GM18909 (cell line): ENCODE results near the gene PHLDA1.

Experiments
- ATAC-seq: cut with Tn5 transposase; IDR thresholded peaks from one replicate; pipeline ENCODE4 v1.9.1; 2021; ENCODE audit warnings: mild to moderate bottlenecking; ENCODE audit not compliant: unreplicated experiment, poor library complexity

The PHLDA1 gene

DNA sequence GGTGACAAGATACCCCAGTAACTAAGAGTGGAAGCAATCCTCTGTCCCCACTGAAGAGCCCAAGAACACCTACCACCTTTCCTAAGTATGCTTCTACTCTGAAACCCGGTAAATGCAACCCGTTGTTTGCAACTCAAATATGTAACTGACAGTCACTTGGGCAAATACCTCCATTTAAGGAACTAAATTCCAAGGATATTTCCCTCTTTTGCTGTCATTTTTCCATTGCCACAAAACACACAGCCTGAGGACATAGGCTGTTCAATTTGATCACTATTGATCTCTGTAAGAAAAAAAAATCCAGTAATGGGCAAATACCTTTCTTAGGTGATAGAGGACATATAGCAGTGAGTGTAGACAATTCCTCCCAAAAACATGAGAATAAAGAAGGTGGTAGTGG, 6.6 kb upstream of the PHLDA1 start:
- ATAC-seq: no peak

DNA sequence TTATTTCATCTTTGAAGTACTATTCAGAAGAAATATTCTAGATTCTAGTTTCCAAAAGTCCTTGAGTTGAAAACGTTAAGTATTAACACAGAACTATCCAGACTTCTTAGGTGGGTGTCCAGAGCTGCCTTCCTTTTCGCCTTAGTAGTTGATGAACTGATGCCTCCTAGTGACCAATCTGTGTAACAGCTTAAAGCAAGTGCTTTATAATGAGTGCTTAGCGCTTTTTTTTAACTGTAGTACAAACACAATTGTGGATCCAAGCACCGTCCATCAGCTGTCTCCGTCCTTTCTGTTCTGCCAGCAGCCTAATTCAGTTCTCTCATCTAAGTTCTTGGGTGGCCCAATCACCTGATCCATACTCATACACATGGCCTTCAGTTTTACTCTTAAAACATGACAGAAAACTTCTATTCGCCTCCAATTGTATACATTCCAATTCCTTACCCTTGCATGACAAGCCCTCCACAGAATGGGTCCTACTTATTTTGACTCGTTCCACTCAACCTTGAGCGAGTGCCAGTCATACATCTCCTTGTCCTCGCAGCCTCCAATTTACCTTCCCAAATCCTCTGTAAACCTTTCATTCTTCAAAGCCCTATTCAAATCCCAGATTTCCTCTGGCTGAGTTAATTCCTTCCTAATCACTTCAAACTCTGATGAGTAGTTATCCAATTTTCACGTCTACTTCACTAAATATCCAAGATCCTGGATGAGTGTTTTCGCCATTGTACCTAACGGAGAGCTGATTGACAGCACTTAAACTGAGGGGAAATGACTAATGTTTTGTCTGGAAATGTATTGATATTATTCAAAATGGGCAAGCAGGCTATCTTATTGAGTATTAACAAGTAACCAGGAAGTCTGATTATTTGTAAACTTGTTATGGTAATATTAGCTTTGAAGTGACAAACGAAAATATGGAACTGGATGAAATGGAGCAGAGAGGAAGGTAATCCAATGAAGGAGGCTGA, 5.8 kb upstream of the PHLDA1 start:
- peak; percentile 65 for ATAC-seq

DNA sequence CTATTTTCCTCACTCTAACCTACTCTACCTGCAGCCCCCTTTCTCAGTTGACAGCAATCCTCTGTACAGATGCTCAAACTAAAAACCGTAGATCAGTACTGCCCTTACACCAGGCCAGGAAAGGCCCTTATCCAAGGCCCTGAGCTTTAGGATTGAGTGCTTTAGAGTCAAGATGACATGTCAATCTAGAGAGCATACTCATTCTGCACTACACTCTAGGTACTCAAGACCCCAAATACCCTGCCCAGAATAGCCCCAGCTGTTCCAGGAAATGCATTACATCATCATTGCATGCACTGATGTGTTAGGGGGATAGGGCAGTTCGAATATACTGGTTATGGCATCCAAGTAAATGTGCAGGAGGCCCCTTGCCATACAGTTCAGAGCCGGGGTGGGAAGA, 3.5 kb upstream of the PHLDA1 start:
- ATAC-seq: no peak

DNA sequence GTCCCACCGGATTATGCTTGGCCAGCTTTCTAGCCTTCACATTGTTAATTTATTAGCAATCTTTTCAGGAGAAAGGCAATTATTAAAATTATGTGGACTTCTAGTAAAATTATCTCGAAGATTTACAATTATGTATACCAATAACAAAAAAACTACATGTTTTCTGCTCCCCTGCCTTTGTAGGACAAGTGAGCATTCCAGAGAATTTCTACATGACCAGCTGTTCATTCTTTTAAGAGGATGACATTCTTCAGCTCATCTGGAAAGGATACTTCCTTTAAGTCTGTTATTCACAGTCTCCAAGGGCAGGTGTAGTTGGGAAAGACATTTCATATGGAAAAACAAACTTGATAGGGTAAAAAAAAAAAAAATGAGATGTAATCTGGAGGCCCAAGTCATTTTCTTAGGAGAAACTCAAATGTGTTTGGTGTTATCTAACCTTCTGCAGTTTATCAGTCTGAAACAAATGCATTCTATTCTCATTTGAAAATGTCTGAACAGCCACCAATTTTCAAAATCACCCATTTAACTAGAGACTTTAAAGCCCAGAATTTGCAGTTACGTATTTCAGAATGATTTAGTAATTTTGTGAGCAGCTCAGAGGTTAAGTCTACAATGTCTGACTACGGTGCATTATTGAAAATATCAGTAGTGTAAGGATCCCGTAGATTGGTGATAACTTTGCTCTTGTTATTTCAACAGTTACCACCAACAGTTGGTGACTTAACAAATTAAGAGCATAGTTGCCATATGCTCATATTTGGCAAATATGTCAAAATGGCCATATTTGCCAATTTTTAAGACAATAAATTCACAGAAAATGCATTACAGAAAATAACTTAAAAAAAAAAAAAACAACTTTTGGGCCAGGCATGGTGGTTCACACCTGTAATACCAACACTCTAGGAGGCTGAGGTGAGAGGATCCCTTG, 1.8 kb upstream of the PHLDA1 start:
- no peak for ATAC-seq

DNA sequence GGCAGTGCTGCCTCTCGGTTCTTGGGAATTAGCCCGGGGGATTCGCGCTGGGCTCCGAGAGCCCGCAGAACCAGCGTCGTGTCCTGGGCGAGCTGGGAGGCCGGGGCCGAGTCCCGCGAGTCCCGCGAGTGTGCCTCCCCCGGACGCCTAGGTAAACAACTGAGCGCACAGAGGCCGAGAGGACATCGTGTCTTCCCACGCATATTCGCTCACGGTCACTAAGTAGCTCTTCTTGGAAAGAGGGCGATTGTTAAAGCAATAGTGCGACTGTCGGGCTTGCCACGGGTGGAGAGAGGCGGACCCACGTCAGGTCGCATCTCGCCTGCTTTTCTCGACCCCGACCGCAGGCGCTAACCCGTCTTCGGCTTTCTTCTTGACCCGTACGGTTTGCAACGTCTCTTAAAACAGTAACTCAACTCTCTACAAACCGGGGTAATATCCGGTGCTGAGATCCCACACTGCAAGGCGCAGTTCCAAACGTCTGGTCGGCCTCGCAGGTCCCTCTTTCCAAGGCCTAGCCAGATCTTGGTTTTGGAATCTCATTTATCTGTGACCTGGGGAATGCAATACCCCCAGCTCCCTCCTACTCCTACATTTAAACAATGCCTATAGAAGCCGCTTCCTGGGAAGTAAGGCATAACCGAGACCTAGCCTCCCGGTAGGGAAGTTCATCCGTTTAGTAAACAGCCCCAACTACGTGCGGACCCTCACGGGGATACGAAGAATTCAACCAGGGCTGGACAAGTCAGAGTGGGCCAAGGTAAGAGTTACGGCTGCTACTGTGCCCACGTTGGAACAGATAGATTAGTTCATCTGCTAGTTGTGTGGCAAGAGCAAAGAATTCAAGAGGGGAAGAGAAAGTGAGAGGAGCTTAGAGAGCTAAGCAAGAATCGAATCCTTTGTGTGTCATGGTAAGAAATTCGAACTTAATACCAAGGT, 736 bp upstream of the PHLDA1 start:
- ATAC-seq: peak; percentile 26

DNA sequence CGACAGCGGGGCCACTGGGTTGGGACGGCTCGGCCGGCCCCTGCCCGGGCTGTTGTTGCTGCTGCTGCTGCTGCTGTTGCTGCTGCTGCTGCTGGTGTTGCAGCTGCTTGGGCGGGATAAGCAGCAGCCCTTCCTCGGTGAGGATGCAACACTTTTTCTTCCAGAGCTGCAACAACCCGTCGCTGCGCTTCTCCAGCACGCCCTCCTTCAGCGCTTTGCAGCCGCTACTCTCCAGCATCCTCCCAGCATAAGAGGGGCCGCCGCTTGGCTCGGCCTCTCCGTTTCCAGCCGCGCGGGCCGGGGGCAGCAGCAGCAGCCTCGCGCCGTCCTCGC, 529 bp downstream of the PHLDA1 start:
- ATAC-seq: peak; percentile 12

DNA sequence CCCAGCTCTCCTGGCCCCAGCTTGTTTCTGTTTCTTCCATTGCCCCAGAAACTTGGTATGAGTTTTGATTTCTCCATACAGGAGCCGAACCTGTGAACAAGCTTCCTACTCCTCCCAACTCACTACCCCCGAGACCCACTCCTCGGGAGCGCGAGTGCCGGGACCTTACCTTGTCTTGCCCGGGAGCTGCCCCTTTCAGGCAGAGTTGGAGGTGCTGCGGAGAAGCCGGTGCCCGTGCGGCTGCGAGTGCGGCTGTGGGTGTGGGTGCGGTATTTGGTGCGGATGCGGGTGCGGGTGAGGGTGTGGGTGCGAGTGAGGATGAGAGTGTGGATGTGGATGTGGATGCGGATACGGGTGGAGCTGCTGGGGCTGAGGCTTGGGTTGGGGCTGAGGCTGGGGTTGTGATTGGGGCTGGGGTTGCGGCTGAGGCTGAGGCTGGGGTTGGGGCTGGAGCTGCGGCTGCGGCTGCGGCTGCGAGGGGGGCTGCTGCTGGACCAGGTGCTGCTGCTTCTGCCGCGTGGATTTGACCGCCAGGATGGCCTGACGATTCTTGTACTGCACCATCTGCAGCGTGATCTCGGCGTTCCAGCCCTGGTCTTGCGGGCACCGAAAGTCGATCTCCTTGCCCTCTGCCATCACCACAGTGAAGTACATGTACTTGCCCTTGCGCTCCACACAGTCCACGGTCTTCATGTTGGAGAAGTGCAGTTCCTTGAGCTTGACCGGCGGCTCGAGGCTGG, 1.1 kb downstream of the PHLDA1 start:
- no peak for ATAC-seq

DNA sequence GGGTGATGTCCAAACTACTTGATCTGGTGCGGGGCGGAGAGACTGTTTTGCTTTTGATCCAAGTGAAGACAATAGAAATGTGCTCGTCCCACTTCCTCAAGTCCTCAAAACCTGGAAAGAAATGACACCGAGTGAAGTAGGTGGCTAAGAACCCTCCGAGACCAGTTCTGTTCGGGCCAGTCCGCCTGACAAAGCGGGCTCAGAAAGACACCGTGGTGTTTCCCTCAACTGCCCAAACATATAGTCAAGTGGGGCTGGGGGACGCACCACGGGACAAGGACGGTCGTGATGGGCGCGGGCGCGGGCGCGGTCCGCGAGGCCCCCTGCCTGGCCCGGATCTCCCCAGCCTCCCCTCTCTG, 1.6 kb downstream of the PHLDA1 start:
- ATAC-seq: no peak

DNA sequence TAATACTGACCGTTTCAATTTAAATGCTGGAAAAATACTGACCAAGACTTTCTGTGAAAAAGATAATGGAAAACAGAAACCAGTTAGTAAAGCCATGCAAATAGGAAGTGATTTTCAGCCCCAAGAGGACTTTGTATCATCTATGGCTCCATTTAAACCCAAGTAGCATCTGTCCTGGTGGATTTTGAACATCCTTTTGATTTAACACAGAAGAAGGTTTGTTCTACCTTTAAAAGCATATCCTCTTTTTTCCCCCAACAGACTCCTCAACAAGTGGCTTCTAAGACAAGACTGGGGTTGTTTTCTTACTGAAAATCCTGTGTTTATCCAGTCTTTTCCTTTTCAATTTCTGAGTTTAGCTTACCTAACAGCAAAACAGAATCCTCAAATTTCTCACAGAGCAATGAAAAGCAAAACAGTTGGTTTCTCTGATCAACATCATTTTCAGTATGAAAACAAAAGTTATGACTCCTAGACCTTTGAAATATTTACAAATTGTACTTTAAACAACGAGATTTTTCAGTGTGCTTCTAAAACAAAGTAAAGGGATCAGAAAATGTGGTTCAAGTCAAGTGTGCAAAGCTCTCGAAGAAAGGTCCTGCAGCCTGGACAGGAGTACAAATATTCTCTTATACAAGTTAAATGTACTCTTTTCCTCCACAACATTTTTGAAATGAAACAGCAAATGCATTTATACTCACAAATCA, 2.9 kb downstream of the PHLDA1 start:
- no peak for ATAC-seq

DNA sequence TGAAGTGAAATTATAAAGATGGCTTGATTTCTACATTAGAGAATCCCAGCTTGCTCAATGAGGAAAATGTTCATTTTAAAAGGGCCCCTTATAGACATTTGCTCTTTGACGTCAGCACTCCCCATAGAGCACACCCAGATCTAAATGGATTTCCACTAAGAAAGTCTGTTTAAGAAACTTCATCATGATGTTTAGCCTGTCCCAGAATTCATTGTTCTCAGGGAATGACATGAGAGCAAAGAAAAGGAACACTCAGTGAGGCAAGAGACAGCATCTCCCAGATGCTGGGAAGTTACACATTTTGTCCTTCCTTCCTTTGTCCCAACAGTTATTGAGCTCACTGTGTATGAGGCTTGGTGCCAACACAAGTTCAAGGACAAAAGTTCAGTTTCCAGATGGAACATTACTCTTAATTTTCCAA, 4.9 kb downstream of the PHLDA1 start:
- no peak for ATAC-seq

DNA sequence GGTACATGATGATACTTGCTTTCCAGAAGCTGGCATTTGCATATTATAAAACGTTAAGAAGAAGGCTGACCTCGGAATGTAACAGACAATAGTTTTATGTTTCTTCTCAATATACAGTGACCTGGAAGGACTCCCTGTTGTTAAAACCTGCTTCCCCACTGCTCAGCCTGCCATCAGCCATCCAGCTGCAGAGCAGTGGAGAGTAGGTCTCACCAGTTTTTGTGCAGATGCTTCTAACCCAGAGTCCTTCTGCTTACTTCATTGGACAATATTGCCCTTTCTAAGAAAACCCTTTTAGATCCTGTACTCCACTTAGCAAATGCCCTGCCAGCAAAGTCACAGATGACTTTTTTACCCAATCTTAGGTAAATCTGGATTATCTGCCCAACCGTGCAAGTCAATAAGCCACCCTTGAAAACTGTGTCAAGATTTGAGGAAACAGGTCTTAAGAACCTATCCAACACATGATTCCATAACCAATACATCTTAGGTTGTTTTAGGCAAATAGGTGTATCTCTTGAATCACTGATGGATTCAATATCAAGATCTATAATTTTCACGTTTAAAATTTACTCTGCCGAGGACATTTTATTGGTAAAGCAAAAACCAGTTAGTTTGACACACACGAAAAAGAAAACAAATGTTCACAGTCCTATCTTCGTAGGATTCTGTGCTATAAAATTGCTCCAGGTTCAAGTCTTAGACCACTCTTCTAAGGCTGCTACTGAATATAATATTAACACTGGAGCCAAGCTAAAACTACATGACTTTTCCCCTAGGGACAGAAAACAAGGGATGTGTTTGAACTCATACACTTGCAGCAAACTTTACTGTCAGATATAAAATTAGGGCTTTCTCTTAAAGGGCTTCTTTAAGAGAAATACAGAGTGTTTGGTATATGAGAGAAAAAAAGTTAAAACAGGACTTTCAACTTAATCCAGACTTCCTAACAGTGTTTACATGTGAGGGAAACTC, 5.7 kb downstream of the PHLDA1 start:
- no peak for ATAC-seq

DNA sequence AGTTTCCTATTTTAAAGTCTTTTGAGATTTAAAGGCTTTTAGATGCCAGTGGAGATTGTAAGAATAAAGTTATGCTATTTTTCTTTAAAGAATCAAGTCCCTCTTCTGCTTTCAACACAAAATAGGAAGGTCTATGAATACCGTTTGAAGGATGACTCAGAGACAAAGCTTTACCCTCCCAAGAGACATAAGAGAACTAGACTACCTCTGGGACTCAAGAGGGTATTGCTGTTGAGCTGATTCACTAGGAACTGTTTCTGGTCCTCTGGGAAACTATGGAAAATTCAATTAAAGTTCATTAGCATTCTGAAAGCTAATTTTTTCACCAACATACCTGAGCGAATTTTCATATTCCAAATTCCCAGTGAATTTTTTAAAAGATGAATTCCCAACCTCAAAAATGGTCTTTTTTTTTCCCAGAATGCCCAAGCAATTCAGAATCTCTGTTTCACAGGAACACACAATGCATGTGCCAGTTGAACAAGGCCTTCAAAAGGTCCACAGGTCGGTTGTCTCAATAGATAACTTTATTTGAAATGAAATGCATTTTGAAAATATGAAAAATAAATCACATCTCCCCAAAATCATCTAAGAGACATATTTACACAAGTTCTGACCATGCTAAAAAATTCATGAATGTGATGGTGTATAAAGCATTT, 6.5 kb downstream of the PHLDA1 start:
- no peak for ATAC-seq

DNA sequence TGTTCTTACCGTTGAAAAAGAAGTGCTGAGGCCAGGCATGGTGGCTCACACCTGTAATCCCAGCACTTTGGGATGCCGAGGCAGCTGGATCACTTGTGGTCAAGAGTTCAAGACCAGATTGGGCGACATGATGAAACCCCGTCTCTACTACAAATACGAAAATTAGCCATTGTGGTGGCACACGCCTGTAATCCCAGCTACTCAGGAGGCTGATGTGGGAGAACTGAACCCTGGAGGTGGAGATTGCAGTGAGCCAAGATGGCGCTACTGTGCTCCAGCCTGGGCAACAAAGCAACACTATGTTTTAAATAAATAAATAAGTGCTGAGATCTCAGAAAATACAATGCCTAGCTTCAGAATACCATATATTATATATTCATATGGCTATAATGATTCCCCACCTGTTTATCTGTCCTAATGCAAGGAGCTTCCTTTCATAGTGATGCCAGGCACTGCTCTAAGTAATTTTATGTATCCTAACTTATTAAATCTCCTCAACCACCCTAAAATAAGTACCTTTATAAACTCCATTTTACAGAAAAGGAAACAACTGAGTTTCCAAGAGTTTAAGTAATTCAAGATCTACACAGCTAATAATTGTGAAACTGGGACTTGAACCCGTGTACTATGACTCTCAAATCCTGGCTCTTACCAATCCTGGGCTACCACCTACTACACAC, 7.3 kb downstream of the PHLDA1 start:
- no peak for ATAC-seq

DNA sequence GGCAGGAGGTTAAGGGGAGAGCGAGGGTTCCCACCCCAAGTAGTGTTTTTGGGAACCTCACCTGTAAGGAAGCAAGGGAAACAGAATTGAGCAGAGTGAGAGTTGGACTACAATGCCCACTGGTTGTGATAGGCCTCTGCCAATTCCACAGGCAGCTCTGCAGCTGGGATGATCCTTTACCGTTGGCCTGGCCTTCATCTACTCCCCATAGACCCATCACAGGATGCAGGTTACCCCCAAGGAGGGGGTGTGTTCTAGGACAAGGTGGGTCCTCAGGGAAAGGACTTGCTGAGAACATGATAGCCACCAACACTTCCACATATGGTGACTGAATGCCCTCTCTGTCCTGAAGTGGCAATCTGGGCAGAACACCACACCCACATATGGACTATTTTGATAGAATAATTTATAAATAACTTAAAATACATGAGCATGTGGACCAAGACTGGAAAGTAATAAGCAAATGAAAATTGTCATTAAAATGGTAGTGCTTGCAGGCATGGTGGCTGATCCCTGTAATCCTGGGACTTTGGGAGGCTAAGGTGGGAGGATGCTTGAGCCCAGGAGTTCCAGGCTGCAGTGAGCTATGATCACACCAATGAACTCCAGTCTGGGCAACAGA, 8.4 kb downstream of the PHLDA1 start:
- no peak for ATAC-seq

DNA sequence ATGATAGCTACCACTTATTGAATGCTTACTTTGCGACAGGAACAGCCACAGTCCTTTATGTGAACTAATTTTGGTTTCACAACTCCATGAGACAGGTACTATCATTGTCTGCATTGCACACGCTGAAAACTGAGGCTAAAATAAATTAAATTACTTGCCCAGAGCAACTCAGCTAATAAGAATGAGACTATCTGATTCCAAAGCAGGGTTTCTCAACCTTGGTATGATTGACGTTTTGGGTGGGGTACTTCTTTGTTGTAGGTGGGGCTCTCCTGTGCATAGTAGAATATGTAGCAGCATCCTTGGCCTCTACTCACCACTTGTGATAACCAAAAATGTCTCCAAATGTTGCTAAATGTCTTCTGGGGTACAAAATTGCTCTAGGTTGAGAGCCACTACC, 9.1 kb downstream of the PHLDA1 start:
- no peak for ATAC-seq
